ENCODE data around the gene NUTM1. TPM values are rescaled to one million over a fixed set of nuclear protein-coding genes. Genes with fewer than 3 reads are reported as not detected.

The NUTM1 gene
- total and polyA plus RNA-seq, 2 of the 13 experiments (the other 11 are each of a cell fraction or from before 2014, with no cell fraction given) = not detected

DNA sequence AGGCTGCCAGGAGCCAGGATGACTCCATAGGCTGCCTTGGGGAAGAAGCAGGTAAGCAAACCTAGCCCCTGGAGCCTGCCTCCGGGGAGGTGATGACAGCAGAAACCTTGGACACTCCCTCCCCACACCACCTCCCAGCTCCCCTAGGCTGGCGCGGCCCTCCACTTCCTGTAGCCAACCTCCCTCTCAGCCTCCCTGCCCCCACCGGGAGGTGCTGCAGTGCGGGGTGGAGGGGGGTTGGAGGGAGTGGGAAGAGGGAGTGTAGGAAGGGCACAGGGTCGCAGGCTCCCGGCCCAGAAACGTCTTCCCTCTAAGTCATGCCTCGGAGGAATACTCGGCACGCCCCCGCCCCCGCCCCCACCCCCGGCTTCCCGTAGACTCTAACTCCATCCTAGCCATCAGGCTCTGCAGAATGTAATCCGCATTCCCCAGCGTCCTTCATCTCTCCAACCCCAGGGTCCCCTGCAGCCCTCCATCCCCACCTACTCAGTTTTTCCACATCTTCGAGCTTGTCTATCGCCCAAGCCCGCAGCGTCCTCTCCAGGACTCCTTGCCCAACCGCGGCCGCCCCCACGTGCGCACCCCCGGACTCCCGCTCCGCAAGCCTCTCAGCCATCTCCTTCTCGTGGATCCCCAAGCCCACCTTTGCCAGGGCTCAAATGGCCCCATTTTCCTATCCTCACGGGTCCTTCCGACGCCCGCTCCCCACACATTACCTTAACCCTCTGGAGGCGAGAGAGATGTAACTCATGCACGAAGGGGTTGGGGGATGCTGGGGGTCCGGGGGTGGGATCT is 23.4 kb downstream of the NUTM1 start (continued):
- no peak for TF ChIP-seq MTF2 (CRISPR knock-in tag; IDR thresholded peaks at IDR 0.05; ENCODE audit: borderline replicate concordance)
- no peak for TF ChIP-seq SRSF9 (IDR thresholded peaks at IDR 0.05; ENCODE audit: borderline replicate concordance, insufficient read depth, low read depth, low read length, poor library complexity, severe bottlenecking)
- TF ChIP-seq HHEX (CRISPR knock-in tag; IDR thresholded peaks at IDR 0.05) = no peak
- TF ChIP-seq, protein P1, sequence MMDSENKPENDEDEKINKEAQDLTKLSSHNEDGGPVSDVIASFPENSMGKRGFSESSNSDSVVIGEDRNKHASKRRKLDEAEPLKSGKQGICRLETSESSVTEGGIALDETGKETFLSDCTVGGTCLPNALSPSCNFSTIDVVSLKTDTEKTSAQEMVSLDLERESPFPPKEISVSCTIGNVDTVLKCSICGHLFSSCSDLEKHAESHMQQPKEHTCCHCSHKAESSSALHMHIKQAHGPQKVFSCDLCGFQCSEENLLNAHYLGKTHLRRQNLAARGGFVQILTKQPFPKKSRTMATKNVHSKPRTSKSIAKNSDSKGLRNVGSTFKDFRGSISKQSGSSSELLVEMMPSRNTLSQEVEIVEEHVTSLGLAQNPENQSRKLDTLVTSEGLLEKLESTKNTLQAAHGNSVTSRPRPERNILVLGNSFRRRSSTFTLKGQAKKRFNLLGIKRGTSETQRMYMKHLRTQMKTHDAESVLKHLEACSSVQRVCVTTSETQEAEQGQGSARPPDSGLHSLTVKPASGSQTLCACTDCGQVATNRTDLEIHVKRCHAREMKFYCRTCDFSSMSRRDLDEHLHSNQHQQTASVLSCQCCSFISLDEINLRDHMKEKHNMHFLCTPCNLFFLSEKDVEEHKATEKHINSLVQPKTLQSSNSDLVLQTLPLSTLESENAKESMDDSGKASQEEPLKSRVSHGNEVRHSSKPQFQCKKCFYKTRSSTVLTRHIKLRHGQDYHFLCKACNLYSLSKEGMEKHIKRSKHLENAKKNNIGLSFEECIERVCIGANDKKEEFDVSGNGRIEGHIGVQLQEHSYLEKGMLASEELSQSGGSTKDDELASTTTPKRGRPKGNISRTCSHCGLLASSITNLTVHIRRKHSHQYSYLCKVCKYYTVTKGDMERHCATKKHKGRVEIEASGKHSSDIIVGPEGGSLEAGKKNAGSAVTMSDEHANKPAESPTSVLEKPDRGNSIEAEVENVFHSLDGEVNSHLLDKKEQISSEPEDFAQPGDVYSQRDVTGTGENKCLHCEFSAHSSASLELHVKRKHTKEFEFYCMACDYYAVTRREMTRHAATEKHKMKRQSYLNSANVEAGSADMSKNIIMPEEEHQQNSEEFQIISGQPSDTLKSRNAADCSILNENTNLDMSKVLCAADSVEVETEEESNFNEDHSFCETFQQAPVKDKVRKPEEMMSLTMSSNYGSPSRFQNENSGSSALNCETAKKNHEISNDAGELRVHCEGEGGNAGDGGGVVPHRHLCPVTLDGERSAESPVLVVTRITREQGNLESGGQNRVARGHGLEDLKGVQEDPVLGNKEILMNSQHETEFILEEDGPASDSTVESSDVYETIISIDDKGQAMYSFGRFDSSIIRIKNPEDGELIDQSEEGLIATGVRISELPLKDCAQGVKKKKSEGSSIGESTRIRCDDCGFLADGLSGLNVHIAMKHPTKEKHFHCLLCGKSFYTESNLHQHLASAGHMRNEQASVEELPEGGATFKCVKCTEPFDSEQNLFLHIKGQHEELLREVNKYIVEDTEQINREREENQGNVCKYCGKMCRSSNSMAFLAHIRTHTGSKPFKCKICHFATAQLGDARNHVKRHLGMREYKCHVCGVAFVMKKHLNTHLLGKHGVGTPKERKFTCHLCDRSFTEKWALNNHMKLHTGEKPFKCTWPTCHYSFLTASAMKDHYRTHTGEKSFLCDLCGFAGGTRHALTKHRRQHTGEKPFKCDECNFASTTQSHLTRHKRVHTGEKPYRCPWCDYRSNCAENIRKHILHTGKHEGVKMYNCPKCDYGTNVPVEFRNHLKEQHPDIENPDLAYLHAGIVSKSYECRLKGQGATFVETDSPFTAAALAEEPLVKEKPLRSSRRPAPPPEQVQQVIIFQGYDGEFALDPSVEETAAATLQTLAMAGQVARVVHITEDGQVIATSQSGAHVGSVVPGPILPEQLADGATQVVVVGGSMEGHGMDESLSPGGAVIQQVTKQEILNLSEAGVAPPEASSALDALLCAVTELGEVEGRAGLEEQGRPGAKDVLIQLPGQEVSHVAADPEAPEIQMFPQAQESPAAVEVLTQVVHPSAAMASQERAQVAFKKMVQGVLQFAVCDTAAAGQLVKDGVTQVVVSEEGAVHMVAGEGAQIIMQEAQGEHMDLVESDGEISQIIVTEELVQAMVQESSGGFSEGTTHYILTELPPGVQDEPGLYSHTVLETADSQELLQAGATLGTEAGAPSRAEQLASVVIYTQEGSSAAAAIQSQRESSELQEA (CRISPR knock-in tag; IDR thresholded peaks at IDR 0.05; ENCODE audit: not compliant biosample characterization) = no peak
- TF ChIP-seq ZFP36L2 (CRISPR knock-in tag; IDR thresholded peaks at IDR 0.05) = no peak
- TF ChIP-seq, protein P2, sequence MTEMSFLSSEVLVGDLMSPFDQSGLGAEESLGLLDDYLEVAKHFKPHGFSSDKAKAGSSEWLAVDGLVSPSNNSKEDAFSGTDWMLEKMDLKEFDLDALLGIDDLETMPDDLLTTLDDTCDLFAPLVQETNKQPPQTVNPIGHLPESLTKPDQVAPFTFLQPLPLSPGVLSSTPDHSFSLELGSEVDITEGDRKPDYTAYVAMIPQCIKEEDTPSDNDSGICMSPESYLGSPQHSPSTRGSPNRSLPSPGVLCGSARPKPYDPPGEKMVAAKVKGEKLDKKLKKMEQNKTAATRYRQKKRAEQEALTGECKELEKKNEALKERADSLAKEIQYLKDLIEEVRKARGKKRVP (CRISPR knock-in tag; IDR thresholded peaks at IDR 0.05) = 0 out of 4 replicates have a peak, but pooled peaks of 1 of the 2 experiments have one; percentile 40
- TF ChIP-seq NCOA2 (CRISPR knock-in tag; IDR thresholded peaks at IDR 0.05) = no peak
- TF ChIP-seq ZMYM2 (CRISPR knock-in tag; IDR thresholded peaks at IDR 0.05) = no peak
- TF ChIP-seq SP140L (CRISPR knock-in tag; IDR thresholded peaks at IDR 0.05; ENCODE audit: borderline replicate concordance) = no peak
- TF ChIP-seq ZSCAN9 (CRISPR knock-in tag; IDR thresholded peaks at IDR 0.05; ENCODE audit: borderline replicate concordance) = no peak
- TF ChIP-seq, protein P3, sequence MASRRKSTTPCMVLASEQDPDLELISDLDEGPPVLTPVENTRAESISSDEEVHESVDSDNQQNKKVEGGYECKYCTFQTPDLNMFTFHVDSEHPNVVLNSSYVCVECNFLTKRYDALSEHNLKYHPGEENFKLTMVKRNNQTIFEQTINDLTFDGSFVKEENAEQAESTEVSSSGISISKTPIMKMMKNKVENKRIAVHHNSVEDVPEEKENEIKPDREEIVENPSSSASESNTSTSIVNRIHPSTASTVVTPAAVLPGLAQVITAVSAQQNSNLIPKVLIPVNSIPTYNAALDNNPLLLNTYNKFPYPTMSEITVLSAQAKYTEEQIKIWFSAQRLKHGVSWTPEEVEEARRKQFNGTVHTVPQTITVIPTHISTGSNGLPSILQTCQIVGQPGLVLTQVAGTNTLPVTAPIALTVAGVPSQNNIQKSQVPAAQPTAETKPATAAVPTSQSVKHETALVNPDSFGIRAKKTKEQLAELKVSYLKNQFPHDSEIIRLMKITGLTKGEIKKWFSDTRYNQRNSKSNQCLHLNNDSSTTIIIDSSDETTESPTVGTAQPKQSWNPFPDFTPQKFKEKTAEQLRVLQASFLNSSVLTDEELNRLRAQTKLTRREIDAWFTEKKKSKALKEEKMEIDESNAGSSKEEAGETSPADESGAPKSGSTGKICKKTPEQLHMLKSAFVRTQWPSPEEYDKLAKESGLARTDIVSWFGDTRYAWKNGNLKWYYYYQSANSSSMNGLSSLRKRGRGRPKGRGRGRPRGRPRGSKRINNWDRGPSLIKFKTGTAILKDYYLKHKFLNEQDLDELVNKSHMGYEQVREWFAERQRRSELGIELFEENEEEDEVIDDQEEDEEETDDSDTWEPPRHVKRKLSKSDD (CRISPR knock-in tag; IDR thresholded peaks at IDR 0.05; ENCODE audit: low read depth) = no peak
- TF ChIP-seq ZNF841 (CRISPR knock-in tag; IDR thresholded peaks at IDR 0.05; ENCODE audit: borderline replicate concordance) = no peak
- TF ChIP-seq SPEN (CRISPR knock-in tag; IDR thresholded peaks at IDR 0.05; ENCODE audit: low read depth) = peak; percentile 50; the same call in 1 of the 2 replicates
- TF ChIP-seq ZSCAN29 (CRISPR knock-in tag; conservative IDR thresholded peaks at IDR 0.05) = no peak
- TF ChIP-seq, protein P4, sequence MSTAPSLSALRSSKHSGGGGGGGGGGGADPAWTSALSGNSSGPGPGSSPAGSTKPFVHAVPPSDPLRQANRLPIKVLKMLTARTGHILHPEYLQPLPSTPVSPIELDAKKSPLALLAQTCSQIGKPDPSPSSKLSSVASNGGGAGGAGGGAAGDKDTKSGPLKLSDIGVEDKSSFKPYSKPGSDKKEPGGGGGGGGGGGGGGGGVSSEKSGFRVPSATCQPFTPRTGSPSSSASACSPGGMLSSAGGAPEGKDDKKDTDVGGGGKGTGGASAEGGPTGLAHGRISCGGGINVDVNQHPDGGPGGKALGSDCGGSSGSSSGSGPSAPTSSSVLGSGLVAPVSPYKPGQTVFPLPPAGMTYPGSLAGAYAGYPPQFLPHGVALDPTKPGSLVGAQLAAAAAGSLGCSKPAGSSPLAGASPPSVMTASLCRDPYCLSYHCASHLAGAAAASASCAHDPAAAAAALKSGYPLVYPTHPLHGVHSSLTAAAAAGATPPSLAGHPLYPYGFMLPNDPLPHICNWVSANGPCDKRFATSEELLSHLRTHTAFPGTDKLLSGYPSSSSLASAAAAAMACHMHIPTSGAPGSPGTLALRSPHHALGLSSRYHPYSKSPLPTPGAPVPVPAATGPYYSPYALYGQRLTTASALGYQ (CRISPR knock-in tag; IDR thresholded peaks at IDR 0.05) = no peak
